A673 (cell line): ENCODE measurements around the gene TMEM259. TPM values are rescaled to one million over a fixed set of nuclear protein-coding genes. Genes with fewer than 3 reads are reported as not detected.

ENCODE experiments used
- BruUV-seq: library from RNA; stranded (reverse); fragments of 400-500 nt; replicated peaks from 2 replicates; lab custom pipeline; 2021; lab: Mats Ljungman, UMichigan
- CTCF ChIA-PET: fragments of 300-600 bp; sonication (Branson Sonifier 250); formaldehyde crosslinking; loops from one replicate; lab custom pipeline; 2022; ENCODE audit warnings: antibody characterized with exemption; lab: Charles Lee
- POLR2A ChIA-PET: fragments of 300-600 bp; sonication (Branson Sonifier 250); formaldehyde crosslinking; loops from one replicate; lab custom pipeline; 2022; ENCODE audit warnings: antibody characterized with exemption; ENCODE audit not compliant: low non-redundant PET; lab: Charles Lee
- DNase-seq: peaks from one replicate; pipeline ENCODE4 v3.0.0-alpha.2; 2015; ENCODE audit warnings: low spot score
- H3K27ac ChIP-seq: fragments of 200-600 bp; sonication (generic); 2 replicates; pipeline ENCODE4 v1.5.1; 2016; ENCODE audit warnings: mixed run types, low read depth, mild to moderate bottlenecking, mixed read lengths, antibody characterized with exemption, low read length; ENCODE audit not compliant: poor library complexity, severe bottlenecking
- H3K27me3 ChIP-seq: fragments of 200-600 bp; sonication (generic); replicated peaks from 2 replicates; pipeline ENCODE4 v1.6.1; 2017; ENCODE audit warnings: mixed run types, low read depth, mild to moderate bottlenecking, mixed read lengths, antibody characterized with exemption, low read length; ENCODE audit not compliant: insufficient read depth, poor library complexity
- H3K36me3 ChIP-seq: fragments of 200-600 bp; sonication (generic); 2 replicates; pipeline ENCODE4 v1.6.1; 2016; ENCODE audit warnings: mixed run types, mild to moderate bottlenecking, mixed read lengths, antibody characterized with exemption, low read length; ENCODE audit not compliant: insufficient read depth, poor library complexity, severe bottlenecking
- H3K4me1 ChIP-seq: fragments of 200-600 bp; sonication (generic); 2 replicates; pipeline ENCODE4 v1.6.1; 2017; ENCODE audit warnings: mixed run types, mild to moderate bottlenecking, mixed read lengths, antibody characterized with exemption, low read length; ENCODE audit not compliant: insufficient read depth, poor library complexity, severe bottlenecking
- H3K4me3 ChIP-seq: fragments of 200-600 bp; sonication (generic); 2 replicates; pipeline ENCODE4 v1.5.1; 2016; ENCODE audit warnings: low read depth, mixed run types, mild to moderate bottlenecking, mixed read lengths, low read length; ENCODE audit not compliant: poor library complexity, severe bottlenecking
- H3K9me3 ChIP-seq: fragments of 200-600 bp; sonication (generic); 2 replicates; pipeline ENCODE4 v1.6.1; 2016; ENCODE audit warnings: mixed run types, low read depth, mild to moderate bottlenecking, mixed read lengths, antibody characterized with exemption, low read length; ENCODE audit not compliant: poor library complexity, severe bottlenecking
- CTCF ChIP-seq: fragments of 300-800, 200-600 bp; sonication (generic); conservative IDR thresholded peaks from 2 replicates; pipeline ENCODE4 v1.5.1; 2017; ENCODE audit warnings: low read depth, mild to moderate bottlenecking, antibody characterized with exemption, low read length, moderate library complexity, mixed read lengths
- EZH2 ChIP-seq: fragments of 200-600 bp; sonication (generic); IDR thresholded peaks from 2 replicates; pipeline ENCODE4 v1.6.1; 2017; ENCODE audit warnings: borderline replicate concordance, low read depth, mild to moderate bottlenecking, mixed read lengths, antibody characterized with exemption, low read length; ENCODE audit not compliant: poor library complexity, severe bottlenecking
- intact Hi-C: fragments of 100-400 bp; cut with micrococcal nuclease; formaldehyde crosslinking; loops from one replicate; pipeline ENCODE4 v1.10.0; 2022; ENCODE audit not compliant: unreplicated experiment
- total RNA-seq: library from RNA; stranded (reverse); gene quantifications from 2 replicates; pipeline ENCODE4 v1.2.3, GENCODE V29; 2021

Gene TMEM259
- total RNA-seq, 1 experiment from 2014 or later, result 151 TPM

GRCh38 chr19:1051791-1052190, 30.9 kb upstream of the TMEM259 start:
- POLR2A ChIA-PET, result no interaction called here
- Histone ChIP-seq H3K27ac (no peak overlapping the region), H3K9me3 (peaks cover 1% of the 10 kb centered on the region), H3K27me3 (no peaks in the 10 kb centered on the region), H3K36me3 (no peaks in the 10 kb centered on the region), H3K4me1 (no peaks in the 10 kb centered on the region), H3K4me3 (no peak overlapping the region)
- CTCF ChIA-PET, result no interaction called here
- no TSS peak for BruUV-seq
- TF ChIP-seq CTCF (no peak), EZH2 (no peak)
- intact Hi-C loops, result no loop called here
- no peak for DNase-seq

GRCh38 chr19:1050989-1051788, 30.3 kb upstream of the TMEM259 start:
- intact Hi-C loops, result no loop called here
- Histone ChIP-seq H3K4me1 (no peaks in the 10 kb centered on the region), H3K27me3 (no peaks in the 10 kb centered on the region), H3K36me3 (no peaks in the 10 kb centered on the region), H3K27ac (no peak overlapping the region), H3K9me3 (no peaks in the 10 kb centered on the region), H3K4me3 (no peak overlapping the region)
- TF ChIP-seq CTCF, result no peak
- no peak for TF ChIP-seq EZH2
- POLR2A ChIA-PET, result no interaction called here
- BruUV-seq, result no TSS peak
- CTCF ChIA-PET, result no interaction called here
- no peak for DNase-seq

GRCh38 chr19:1049800-1050199, 28.9 kb upstream of the TMEM259 start:
- Histone ChIP-seq H3K4me1 (no peaks in the 10 kb centered on the region), H3K36me3 (no peaks in the 10 kb centered on the region), H3K27me3 (no peaks in the 10 kb centered on the region), H3K9me3 (no peaks in the 10 kb centered on the region), H3K4me3 (no peak overlapping the region), H3K27ac (no peak overlapping the region)
- intact Hi-C loops, result no loop called here
- CTCF ChIA-PET, result interaction anchor here (0.5 kb wide), 1 partner anchor 23 kb away, joined by 3 read pairs; no protein-coding TSS in a partner anchor
- TF ChIP-seq EZH2 (no peak), CTCF (no peak)
- POLR2A ChIA-PET, result no interaction called here
- DNase-seq, result no peak
- BruUV-seq, result no TSS peak
